ENCODE measurements around the gene EIF3J. TPM values are rescaled to one million over a fixed set of nuclear protein-coding genes. Genes with fewer than 3 reads are reported as not detected.

Gene EIF3J
- total RNA-seq, 1 donor from 2014 or later = 35.0 TPM

- Histone ChIP-seq H3K4me1 (ENCODE audit: control insufficient read depth in 3 of 3, insufficient read depth in 3 of 3, low read length in 3 of 3) (no peaks in the 10 kb centered on the region), H3K36me3 (ENCODE audit: control insufficient read depth in 3 of 3, insufficient read depth in 3 of 3, low read length in 3 of 3) (peaks cover 45 to 62% (median 53%) of the 10 kb centered on the region in 3 donors), H3K27ac (ENCODE audit: low read depth, low read length) (no peak overlapping the region), H3K4me3 (ENCODE audit: low read length in 3 of 3) (no peak overlapping the region), H3K9ac (ENCODE audit: low read depth in 1 of 3, low read length in 3 of 3) (no peak overlapping the region), H3K27me3 (ENCODE audit: control insufficient read depth in 3 of 3, insufficient read depth in 3 of 3, low read length in 3 of 3) (no peaks in the 10 kb centered on the region), H3K9me3 (ENCODE audit: control insufficient read depth in 3 of 3, low read length in 3 of 3) (no peaks in the 10 kb centered on the region)
Measured at GRCh38 chr15:44585633-44586032, 48.7 kb downstream of the EIF3J start.

- H3K4me3 ChIP-seq (ENCODE audit: low read length in 3 of 3) = no peak overlapping the region
- H3K36me3 ChIP-seq (ENCODE audit: control insufficient read depth in 3 of 3, insufficient read depth in 3 of 3, low read length in 3 of 3) = peaks cover 51 to 71% (median 70%) of the 10 kb centered on the region in 3 donors
- no peak overlapping the region for H3K9ac ChIP-seq (ENCODE audit: low read depth in 1 of 3, low read length in 3 of 3)
- no peak overlapping the region for H3K27ac ChIP-seq (ENCODE audit: low read depth, low read length)
- H3K27me3 ChIP-seq (ENCODE audit: control insufficient read depth in 3 of 3, insufficient read depth in 3 of 3, low read length in 3 of 3) = no peaks in the 10 kb centered on the region
- no peaks in the 10 kb centered on the region for H3K9me3 ChIP-seq (ENCODE audit: control insufficient read depth in 3 of 3, low read length in 3 of 3)
- H3K4me1 ChIP-seq (ENCODE audit: control insufficient read depth in 3 of 3, insufficient read depth in 3 of 3, low read length in 3 of 3) = no peaks in the 10 kb centered on the region
Measured at GRCh38 chr15:44588541-44588940, 51.6 kb downstream of the EIF3J start.

GRCh38 chr15:44591326-44591725 is 54.4 kb downstream of the EIF3J start:
- H3K36me3 ChIP-seq (ENCODE audit: control insufficient read depth in 3 of 3, insufficient read depth in 3 of 3, low read length in 3 of 3) = peaks cover 50 to 77% (median 63%) of the 10 kb centered on the region in 3 donors
- no peak overlapping the region for H3K4me3 ChIP-seq (ENCODE audit: low read length in 3 of 3)
- no peaks in the 10 kb centered on the region for H3K9me3 ChIP-seq (ENCODE audit: control insufficient read depth in 3 of 3, low read length in 3 of 3)
- no peaks in the 10 kb centered on the region for H3K27me3 ChIP-seq (ENCODE audit: control insufficient read depth in 3 of 3, insufficient read depth in 3 of 3, low read length in 3 of 3)
- H3K9ac ChIP-seq (ENCODE audit: low read depth in 1 of 3, low read length in 3 of 3) = no peak overlapping the region
- H3K4me1 ChIP-seq (ENCODE audit: control insufficient read depth in 3 of 3, insufficient read depth in 3 of 3, low read length in 3 of 3) = no peaks in the 10 kb centered on the region
- H3K27ac ChIP-seq (ENCODE audit: low read depth, low read length) = no peak overlapping the region

GRCh38 chr15:44593042-44593736 is 56.2 kb downstream of the EIF3J start:
- Histone ChIP-seq H3K4me1 (ENCODE audit: control insufficient read depth in 3 of 3, insufficient read depth in 3 of 3, low read length in 3 of 3) (no peaks in the 10 kb centered on the region), H3K9ac (ENCODE audit: low read depth in 1 of 3, low read length in 3 of 3) (no peak overlapping the region), H3K36me3 (ENCODE audit: control insufficient read depth in 3 of 3, insufficient read depth in 3 of 3, low read length in 3 of 3) (peaks cover 43 to 79% (median 58%) of the 10 kb centered on the region in 3 donors), H3K4me3 (ENCODE audit: low read length in 3 of 3) (no peak overlapping the region), H3K27ac (ENCODE audit: low read depth, low read length) (no peak overlapping the region), H3K9me3 (ENCODE audit: control insufficient read depth in 3 of 3, low read length in 3 of 3) (no peaks in the 10 kb centered on the region), H3K27me3 (ENCODE audit: control insufficient read depth in 3 of 3, insufficient read depth in 3 of 3, low read length in 3 of 3) (no peaks in the 10 kb centered on the region)

GRCh38 chr15:44595246-44595645 is 58.3 kb downstream of the EIF3J start:
- Histone ChIP-seq H3K4me1 (ENCODE audit: control insufficient read depth in 3 of 3, insufficient read depth in 3 of 3, low read length in 3 of 3) (no peaks in the 10 kb centered on the region), H3K27me3 (ENCODE audit: control insufficient read depth in 3 of 3, insufficient read depth in 3 of 3, low read length in 3 of 3) (no peaks in the 10 kb centered on the region), H3K9ac (ENCODE audit: low read depth in 1 of 3, low read length in 3 of 3) (no peak overlapping the region), H3K36me3 (ENCODE audit: control insufficient read depth in 3 of 3, insufficient read depth in 3 of 3, low read length in 3 of 3) (peaks cover 35 to 71% (median 48%) of the 10 kb centered on the region in 3 donors), H3K4me3 (ENCODE audit: low read length in 3 of 3) (no peak overlapping the region), H3K27ac (ENCODE audit: low read depth, low read length) (no peak overlapping the region), H3K9me3 (ENCODE audit: control insufficient read depth in 3 of 3, low read length in 3 of 3) (no peaks in the 10 kb centered on the region)

GRCh38 chr15:44595656-44596510 is 58.9 kb downstream of the EIF3J start:
- peaks cover 33 to 67% (median 43%) of the 10 kb centered on the region in 3 donors for H3K36me3 ChIP-seq (ENCODE audit: control insufficient read depth in 3 of 3, insufficient read depth in 3 of 3, low read length in 3 of 3)

GRCh38 chr15:44596511-44597010 is 59.6 kb downstream of the EIF3J start:
- H3K9ac ChIP-seq (ENCODE audit: low read depth in 1 of 3, low read length in 3 of 3) = no peak overlapping the region
- no peaks in the 10 kb centered on the region for H3K27me3 ChIP-seq (ENCODE audit: control insufficient read depth in 3 of 3, insufficient read depth in 3 of 3, low read length in 3 of 3)
- no peak overlapping the region for H3K4me3 ChIP-seq (ENCODE audit: low read length in 3 of 3)
- no peak overlapping the region for H3K27ac ChIP-seq (ENCODE audit: low read depth, low read length)
- H3K36me3 ChIP-seq (ENCODE audit: control insufficient read depth in 3 of 3, insufficient read depth in 3 of 3, low read length in 3 of 3) = peaks cover 33 to 66% (median 38%) of the 10 kb centered on the region in 3 donors
- no peaks in the 10 kb centered on the region for H3K9me3 ChIP-seq (ENCODE audit: control insufficient read depth in 3 of 3, low read length in 3 of 3)
- H3K4me1 ChIP-seq (ENCODE audit: control insufficient read depth in 3 of 3, insufficient read depth in 3 of 3, low read length in 3 of 3) = no peaks in the 10 kb centered on the region

More at GRCh38 chr15:44595656-44596510, 58.9 kb downstream of the EIF3J start:
- Histone ChIP-seq H3K27me3 (ENCODE audit: control insufficient read depth in 3 of 3, insufficient read depth in 3 of 3, low read length in 3 of 3) (no peaks in the 10 kb centered on the region), H3K4me3 (ENCODE audit: low read length in 3 of 3) (no peak overlapping the region), H3K9me3 (ENCODE audit: control insufficient read depth in 3 of 3, low read length in 3 of 3) (no peaks in the 10 kb centered on the region), H3K9ac (ENCODE audit: low read depth in 1 of 3, low read length in 3 of 3) (no peak overlapping the region), H3K4me1 (ENCODE audit: control insufficient read depth in 3 of 3, insufficient read depth in 3 of 3, low read length in 3 of 3) (no peaks in the 10 kb centered on the region), H3K27ac (ENCODE audit: low read depth, low read length) (no peak overlapping the region)

- Histone ChIP-seq H3K9ac (ENCODE audit: low read depth in 1 of 3, low read length in 3 of 3) (no peak overlapping the region), H3K36me3 (ENCODE audit: control insufficient read depth in 3 of 3, insufficient read depth in 3 of 3, low read length in 3 of 3) (peaks cover 27 to 60% (median 49%) of the 10 kb centered on the region in 3 donors), H3K4me1 (ENCODE audit: control insufficient read depth in 3 of 3, insufficient read depth in 3 of 3, low read length in 3 of 3) (no peaks in the 10 kb centered on the region), H3K27me3 (ENCODE audit: control insufficient read depth in 3 of 3, insufficient read depth in 3 of 3, low read length in 3 of 3) (no peaks in the 10 kb centered on the region), H3K27ac (ENCODE audit: low read depth, low read length) (no peak overlapping the region), H3K4me3 (ENCODE audit: low read length in 3 of 3) (no peak overlapping the region), H3K9me3 (ENCODE audit: control insufficient read depth in 3 of 3, low read length in 3 of 3) (no peaks in the 10 kb centered on the region)
Measured at GRCh38 chr15:44598066-44598465, 61.1 kb downstream of the EIF3J start.

GRCh38 chr15:44598892-44599291 is 61.9 kb downstream of the EIF3J start:
- Histone ChIP-seq H3K4me1 (ENCODE audit: control insufficient read depth in 3 of 3, insufficient read depth in 3 of 3, low read length in 3 of 3) (no peaks in the 10 kb centered on the region), H3K4me3 (ENCODE audit: low read length in 3 of 3) (no peak overlapping the region), H3K27me3 (ENCODE audit: control insufficient read depth in 3 of 3, insufficient read depth in 3 of 3, low read length in 3 of 3) (no peaks in the 10 kb centered on the region), H3K36me3 (ENCODE audit: control insufficient read depth in 3 of 3, insufficient read depth in 3 of 3, low read length in 3 of 3) (peaks cover 23 to 61% (median 45%) of the 10 kb centered on the region in 3 donors), H3K9me3 (ENCODE audit: control insufficient read depth in 3 of 3, low read length in 3 of 3) (no peaks in the 10 kb centered on the region), H3K9ac (ENCODE audit: low read depth in 1 of 3, low read length in 3 of 3) (no peak overlapping the region), H3K27ac (ENCODE audit: low read depth, low read length) (no peak overlapping the region)

- H3K27me3 ChIP-seq (ENCODE audit: control insufficient read depth in 3 of 3, insufficient read depth in 3 of 3, low read length in 3 of 3) = no peaks in the 10 kb centered on the region
Measured at GRCh38 chr15:44603126-44603525, 66.2 kb downstream of the EIF3J start.

More at GRCh38 chr15:44603126-44603525, 66.2 kb downstream of the EIF3J start:
- Histone ChIP-seq H3K4me1 (ENCODE audit: control insufficient read depth in 3 of 3, insufficient read depth in 3 of 3, low read length in 3 of 3) (no peaks in the 10 kb centered on the region), H3K27ac (ENCODE audit: low read depth, low read length) (no peak overlapping the region), H3K4me3 (ENCODE audit: low read length in 3 of 3) (no peak overlapping the region), H3K9ac (ENCODE audit: low read depth in 1 of 3, low read length in 3 of 3) (no peak overlapping the region), H3K36me3 (ENCODE audit: control insufficient read depth in 3 of 3, insufficient read depth in 3 of 3, low read length in 3 of 3) (peaks cover 8 to 55% (median 53%) of the 10 kb centered on the region in 3 donors), H3K9me3 (ENCODE audit: control insufficient read depth in 3 of 3, low read length in 3 of 3) (no peaks in the 10 kb centered on the region)
